Astrocyte (in vitro differentiated cells and primary cell): ENCODE data around the gene ODF4.

ENCODE experiments used
- CTCF ChIP-seq: IDR thresholded peaks from 2 replicates; pipeline ENCODE4 v1.5.1; 2011; ENCODE audit warnings: low read depth, mild to moderate bottlenecking, inconsistent platforms, low read length, moderate library complexity; ENCODE audit not compliant: insufficient read depth
- EZH2 ChIP-seq: IDR thresholded peaks from 2 replicates; pipeline ENCODE4 v1.6.1; 2012; ENCODE audit warnings: mild to moderate bottlenecking, low read length, inconsistent platforms; ENCODE audit not compliant: insufficient read depth

- no peak for TF ChIP-seq CTCF
- no peak for TF ChIP-seq EZH2
These were observed 29.0 kb upstream of the ODF4 start for GRCh38 chr17:8310601-8311123.
